HCT116 (cell line): ENCODE data around the gene DHX34. TPM values are rescaled to one million over a fixed set of nuclear protein-coding genes. Genes with fewer than 3 reads are reported as not detected.

ENCODE experiments used
- ATAC-seq: fragments of 200-7000 bp; cut with Tn5 transposase; 2 replicates; pipeline ENCODE4 v1.9.1; 2020; ENCODE audit warnings: mild to moderate bottlenecking, moderate library complexity
- BruUV-seq: library from RNA; stranded (reverse); fragments of 400-500 nt; replicated peaks from 2 replicates; lab custom pipeline; 2021; lab: Mats Ljungman, UMichigan
- CTCF ChIA-PET: fragments of 300-600 bp; sonication (Branson Sonifier 250); formaldehyde crosslinking; loops from one replicate; lab custom pipeline; 2021; ENCODE audit warnings: antibody characterized with exemption; lab: Charles Lee
- POLR2A ChIA-PET: fragments of 300-600, 350-600 bp; sonication (Branson Sonifier 250); formaldehyde crosslinking; loops from one replicate; lab custom pipeline; 2021; ENCODE audit warnings: antibody characterized with exemption; lab: Charles Lee
- RAD21 ChIA-PET, 2 experiments: fragments of 300-600 bp; sonication (Branson Sonifier 250); formaldehyde crosslinking; loops; one replicate each; lab custom pipeline; 2023; ENCODE audit warnings: low total read pairs in 2 of 2; ENCODE audit not compliant: uncharacterized antibody in 2 of 2, unreplicated experiment in 2 of 2, low non-redundant PET in 1 of 2; lab: Charles Lee
- DNase-seq: peaks from one replicate; pipeline ENCODE4 v3.0.0-alpha.2; 2010; ENCODE audit warnings: low read depth, low spot score
- H2AFZ ChIP-seq: fragments of 200-600 bp; shearing (Covaris generic), sonication (generic); 2 replicates; pipeline ENCODE4 v1.6.1; 2017; ENCODE audit warnings: low read depth, mixed run types, mixed read lengths, antibody characterized with exemption, low read length; ENCODE audit not compliant: poor library complexity, severe bottlenecking
- H3K27ac ChIP-seq: 2 replicates; pipeline ENCODE4 v1.5.1; 2012; ENCODE audit warnings: low read depth, low read length
- H3K27me3 ChIP-seq: fragments of 200-600 bp; sonication (generic); 2 replicates; pipeline ENCODE4 v1.6.1; 2016; ENCODE audit warnings: mixed run types, low read length, mixed read lengths; ENCODE audit not compliant: insufficient read depth
- H3K36me3 ChIP-seq, 2 experiments: fragments of 200-500 bp in 1 of 2; fragments of 200-600 bp in 1 of 2; sonication (Bioruptor generic) in 1 of 2; sonication (generic) in 1 of 2; 2 replicates each; pipeline versions ENCODE4 v1.5.1 to v1.6.1; 2014 to 2016; ENCODE audit warnings: low read length in 2 of 2, inconsistent platforms in 1 of 2, mixed read lengths in 1 of 2, mixed run types in 1 of 2; ENCODE audit not compliant: insufficient read depth in 2 of 2, control insufficient read depth in 1 of 2
- H3K4me1 ChIP-seq, 2 experiments: fragments of 200-600 bp in 1 of 2; sonication (generic) in 1 of 2; 2 replicates each; pipeline versions ENCODE4 v1.5.1 to v1.6.1; 2012 to 2017; ENCODE audit warnings: low read length in 2 of 2, inconsistent platforms in 1 of 2, mild to moderate bottlenecking in 1 of 2, mixed read lengths in 1 of 2, mixed run types in 1 of 2, moderate library complexity in 1 of 2; ENCODE audit not compliant: insufficient read depth in 2 of 2, control insufficient read depth in 1 of 2
- H3K4me2 ChIP-seq: fragments of 200-600 bp; sonication (generic); 2 replicates; pipeline ENCODE4 v1.6.1; 2017; ENCODE audit warnings: mixed run types, low read length, mixed read lengths
- H3K4me3 ChIP-seq, 2 experiments: fragments of 200-600 bp in 1 of 2; sonication (generic) in 1 of 2; replicated peaks in 1 of 2; 2 replicates each; pipeline ENCODE4 v1.5.1; 2011 to 2016; ENCODE audit warnings: low read length in 2 of 2, control low read depth in 1 of 2, low read depth in 1 of 2, mild to moderate bottlenecking in 1 of 2, mixed read lengths in 1 of 2, mixed run types in 1 of 2
- H3K79me2 ChIP-seq: fragments of 200-600 bp; sonication (generic); 2 replicates; pipeline ENCODE4 v1.6.1; 2017; ENCODE audit warnings: mild to moderate bottlenecking, mixed run types, low read length, moderate library complexity, mixed read lengths; ENCODE audit not compliant: insufficient read depth
- H3K9ac ChIP-seq: fragments of 200-600 bp; sonication (generic); 2 replicates; pipeline ENCODE4 v1.6.1; 2016; ENCODE audit warnings: low read length, mixed read lengths
- H3K9me2 ChIP-seq: fragments of 200-600 bp; sonication (generic), shearing (Covaris generic); 2 replicates; pipeline ENCODE4 v1.6.1; 2017; ENCODE audit warnings: mixed run types, mild to moderate bottlenecking, moderate library complexity; ENCODE audit not compliant: insufficient read depth
- H3K9me3 ChIP-seq, 2 experiments: fragments of 200-500 bp in 1 of 2; fragments of 200-600 bp in 1 of 2; sonication (Bioruptor generic) in 1 of 2; sonication (generic) in 1 of 2; 2 replicates each; pipeline ENCODE4 v1.6.1; 2014 to 2017; ENCODE audit warnings: low read length in 2 of 2, mixed read lengths in 2 of 2, inconsistent platforms in 1 of 2, low read depth in 1 of 2, mild to moderate bottlenecking in 1 of 2, mixed run types in 1 of 2, moderate library complexity in 1 of 2; ENCODE audit not compliant: control insufficient read depth in 1 of 2, insufficient read depth in 1 of 2
- H4K20me1 ChIP-seq: fragments of 200-600 bp; sonication (generic), shearing (Covaris generic); 2 replicates; pipeline ENCODE4 v1.6.1; 2017; ENCODE audit warnings: mixed run types, mild to moderate bottlenecking, moderate library complexity; ENCODE audit not compliant: insufficient read depth
- CBX3 ChIP-seq: IDR thresholded peaks from 2 replicates; pipeline ENCODE4 v1.6.1; 2012; ENCODE audit warnings: low read depth
- EGR1 ChIP-seq: IDR thresholded peaks from 2 replicates; pipeline ENCODE4 v1.6.1; 2012; ENCODE audit warnings: low read depth
- ELF1 ChIP-seq: IDR thresholded peaks from 2 replicates; pipeline ENCODE4 v1.6.1; 2012; ENCODE audit warnings: low read depth, borderline replicate concordance
- EZH2phosphoT487 ChIP-seq: fragments of 200-600 bp; IDR thresholded peaks from 2 replicates; pipeline ENCODE4 v1.6.1; 2018; ENCODE audit warnings: antibody characterized with exemption, borderline replicate concordance
- JUND ChIP-seq: IDR thresholded peaks from 2 replicates; pipeline ENCODE4 v1.6.1; 2012
- POLR2AphosphoS5 ChIP-seq: IDR thresholded peaks from 2 replicates; pipeline ENCODE4 v1.6.1; 2011; ENCODE audit warnings: mild to moderate bottlenecking, low read depth, low read length, moderate library complexity
- RAD21 ChIP-seq: IDR thresholded peaks from 2 replicates; pipeline ENCODE4 v1.6.1; 2012; ENCODE audit warnings: low read depth, mild to moderate bottlenecking
- REST ChIP-seq: IDR thresholded peaks from 2 replicates; pipeline ENCODE4 v1.6.1; 2012; ENCODE audit warnings: low read depth
- SP1 ChIP-seq: IDR thresholded peaks from 2 replicates; pipeline ENCODE4 v1.6.1; 2012; ENCODE audit warnings: low read depth
- TCF7L2 ChIP-seq: IDR thresholded peaks from 2 replicates; pipeline ENCODE4 v1.7.0; 2011; ENCODE audit warnings: borderline replicate concordance, inconsistent platforms; ENCODE audit not compliant: insufficient read depth, insufficient read length; ENCODE audit errors: extremely low read depth
- ZBTB33 ChIP-seq: IDR thresholded peaks from 2 replicates; pipeline ENCODE4 v1.6.1; 2011; ENCODE audit warnings: mild to moderate bottlenecking, low read length, moderate library complexity; ENCODE audit not compliant: insufficient replicate concordance; ENCODE audit errors: extremely low read depth
- ZFX ChIP-seq: fragments of 450-650 bp; IDR thresholded peaks from 2 replicates; pipeline ENCODE4 v1.6.1; 2017
- intact Hi-C: fragments of 100-400 bp; cut with micrococcal nuclease; formaldehyde crosslinking; loops from 2 replicates; pipeline ENCODE4 v1.10.0; 2022
- total RNA-seq: library from RNA; stranded (reverse); gene quantifications from one replicate; pipeline ENCODE4 v1.2.1, GENCODE V29; 2021; ENCODE audit not compliant: unreplicated experiment

The DHX34 gene
- total RNA-seq, 1 experiment from 2014 or later, result 30.5 TPM

GRCh38 chr19:47428177-47428894, 79.2 kb downstream of the DHX34 start:
- Histone ChIP-seq H3K27me3 (no peaks in the 10 kb centered on the region), H3K9me2 (no peaks in the 10 kb centered on the region), H3K27ac (peak overlapping the region; percentile 59), H3K9me3 (no peaks in the 10 kb centered on the region), H3K4me3 (peak overlapping the region; percentile 24 to 55), H4K20me1 (no peaks in the 10 kb centered on the region), H3K9ac (peak overlapping the region; percentile 55), H3K4me2 (peak overlapping the region; percentile 68), H3K36me3 (no peaks in the 10 kb centered on the region), H3K4me1 (peaks cover 29 to 47% of the 10 kb centered on the region in 2 experiments), H2AFZ (peak overlapping the region; percentile 82), H3K79me2 (no peaks in the 10 kb centered on the region)
- RAD21 ChIA-PET, result interaction anchor here (0.5 to 1.3 kb wide), 13 partner anchors 8 to 683 kb away, joined by 3 to 8 read pairs (median 4); partner anchors contain the start of genes DHX34 (in 1 of the 2), FKRP (in 1 of the 2) and KPTN (in 1 of the 2)
- POLR2A ChIA-PET, result interaction anchor here (0.7 to 1.7 kb wide), 11 partner anchors 9 to 362 kb away, joined by 3 to 11 read pairs (median 4); partner anchors contain the start of gene EHD2
- TF ChIP-seq CBX3 (no peak), TCF7L2 (no peak), EZH2phosphoT487 (no peak), ELF1 (no peak), ZFX (no peak), POLR2AphosphoS5 (peak; percentile 48; the same call in 1 of the 2 replicates), SP1 (no peak), RAD21 (no peak), JUND (no peak), REST (no peak), EGR1 (peak; percentile 56; the same call in 1 of the 2 replicates), ZBTB33 (no peak)
- peak; percentile 100 for DNase-seq
- CTCF ChIA-PET, result interaction anchor here (0.7 to 2.2 kb wide), 29 partner anchors 8 to 349 kb away, joined by 3 to 57 read pairs (median 5); partner anchors contain the start of genes CCDC9, DHX34, EHD2 and NAPA
- no TSS peak for BruUV-seq
- intact Hi-C loops, result loop anchor here (5.0 kb wide), 2 partner anchors 146 to 281 kb away; no protein-coding TSS in a partner anchor
- peak; percentile 87 for ATAC-seq
